Activated CD4-positive, alpha-beta T cell treated with anti-CD3 and anti-CD28 coated beads for 48 hours (primary cell): ENCODE data around the gene AGRN.
"Not testable (repeated sequence)": the region's sequence is repeated elsewhere in the genome, so short reads cannot be mapped to it uniquely, and the experiment has no call there.

ENCODE experiments used
- DNase-seq: peaks from one replicate; pipeline ENCODE4 v3.0.0-alpha.2; 2020

The AGRN gene

DNA sequence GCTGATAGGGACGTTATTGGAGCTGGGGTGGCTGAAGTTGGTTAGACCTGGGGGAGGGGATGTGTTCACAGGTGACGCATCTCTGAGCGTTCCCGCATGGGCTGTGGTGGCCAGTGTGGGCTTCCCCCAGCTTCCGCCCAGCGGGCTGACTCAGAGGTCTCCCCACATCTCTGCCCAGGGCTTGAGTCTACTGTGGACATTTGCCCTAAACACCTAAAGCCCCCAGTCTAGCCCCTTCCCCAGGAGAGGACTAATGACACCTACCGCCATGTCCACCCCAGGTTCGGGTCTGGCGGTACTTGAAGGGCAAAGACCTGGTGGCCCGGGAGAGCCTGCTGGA, 2.0 kb downstream of the AGRN start:
- no peak for DNase-seq

DNA sequence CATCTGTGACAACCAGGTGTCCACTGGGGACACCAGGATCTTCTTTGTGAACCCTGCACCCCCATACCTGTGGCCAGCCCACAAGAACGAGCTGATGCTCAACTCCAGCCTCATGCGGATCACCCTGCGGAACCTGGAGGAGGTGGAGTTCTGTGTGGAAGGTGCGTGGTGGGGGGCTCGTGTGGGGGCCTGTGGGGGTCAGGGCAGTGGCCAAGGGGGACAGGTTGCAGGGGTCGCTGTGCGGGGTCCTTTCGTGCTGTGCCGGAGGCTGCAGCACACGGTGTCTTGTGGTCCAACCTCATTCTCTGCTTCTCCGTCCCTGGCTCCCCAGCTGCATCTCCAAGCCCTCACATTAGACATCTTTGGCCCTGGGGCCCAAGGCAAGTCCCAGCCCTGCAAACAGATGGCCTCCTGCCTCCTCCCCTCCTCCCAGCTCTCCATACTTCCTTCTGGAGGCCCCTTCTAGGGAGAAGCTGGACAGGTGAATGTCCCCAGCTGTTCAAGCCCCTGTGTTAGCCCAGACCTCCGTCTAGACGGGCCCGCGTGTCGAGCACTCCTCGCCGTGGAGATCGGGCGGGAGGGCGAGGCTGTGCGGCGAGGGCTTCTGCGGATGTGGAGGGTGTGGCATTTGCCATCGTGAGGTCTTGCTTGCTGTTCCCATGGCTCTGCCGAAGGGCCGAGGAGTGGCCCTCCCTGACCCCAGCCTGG, 2.5 kb downstream of the AGRN start:
- no peak for DNase-seq

DNA sequence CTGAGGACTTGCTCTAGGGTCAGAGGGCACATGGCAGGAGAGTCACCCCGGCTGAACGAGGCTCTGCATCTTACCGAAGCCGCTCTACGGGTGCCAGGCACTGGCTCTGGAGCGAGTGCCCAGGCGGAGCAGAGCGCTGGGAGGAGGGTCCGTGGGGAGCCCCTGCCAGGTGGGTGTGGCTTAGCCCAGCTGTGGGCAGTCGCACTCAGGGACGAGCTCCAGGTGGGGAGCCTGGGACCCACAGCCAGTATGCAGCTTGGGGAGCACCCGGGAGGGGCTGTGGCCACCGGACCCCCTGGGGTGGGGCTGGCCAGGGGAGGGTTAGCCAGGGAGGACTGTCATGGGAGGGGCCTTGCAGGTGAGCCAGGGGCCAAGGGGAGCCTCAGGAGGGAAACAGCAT, 3.8 kb downstream of the AGRN start:
- no peak for DNase-seq

DNA sequence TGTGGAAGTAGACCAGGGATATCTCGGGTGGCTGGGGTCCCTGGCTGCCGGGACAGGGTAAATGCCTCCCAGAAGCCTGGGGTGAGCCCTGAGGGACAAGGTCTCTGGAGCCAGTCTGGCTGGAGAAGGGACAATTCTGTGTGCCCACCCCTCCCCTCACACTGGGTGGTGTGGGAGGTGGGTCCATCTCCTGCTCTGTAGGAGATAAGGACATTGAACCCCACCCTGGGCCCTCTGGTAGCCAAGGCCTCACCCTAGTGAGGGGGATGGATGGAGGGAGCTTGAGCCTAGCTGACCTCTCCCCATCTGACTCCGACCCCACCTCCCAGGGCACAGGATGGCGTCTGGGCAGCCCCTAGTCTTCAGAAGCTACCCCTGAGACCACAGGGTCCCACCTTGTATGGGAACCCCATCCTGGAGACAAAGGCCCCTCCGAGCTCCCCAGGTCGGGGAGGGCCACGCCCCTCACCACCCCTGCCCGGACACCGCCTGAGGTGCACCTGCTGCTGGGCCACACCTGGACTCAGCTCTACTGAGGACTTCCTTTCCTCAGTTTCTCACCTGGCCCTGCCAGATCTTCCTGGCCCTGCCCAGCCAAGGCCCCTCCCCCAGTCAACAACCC, 4.3 kb downstream of the AGRN start:
- DNase-seq = no peak

DNA sequence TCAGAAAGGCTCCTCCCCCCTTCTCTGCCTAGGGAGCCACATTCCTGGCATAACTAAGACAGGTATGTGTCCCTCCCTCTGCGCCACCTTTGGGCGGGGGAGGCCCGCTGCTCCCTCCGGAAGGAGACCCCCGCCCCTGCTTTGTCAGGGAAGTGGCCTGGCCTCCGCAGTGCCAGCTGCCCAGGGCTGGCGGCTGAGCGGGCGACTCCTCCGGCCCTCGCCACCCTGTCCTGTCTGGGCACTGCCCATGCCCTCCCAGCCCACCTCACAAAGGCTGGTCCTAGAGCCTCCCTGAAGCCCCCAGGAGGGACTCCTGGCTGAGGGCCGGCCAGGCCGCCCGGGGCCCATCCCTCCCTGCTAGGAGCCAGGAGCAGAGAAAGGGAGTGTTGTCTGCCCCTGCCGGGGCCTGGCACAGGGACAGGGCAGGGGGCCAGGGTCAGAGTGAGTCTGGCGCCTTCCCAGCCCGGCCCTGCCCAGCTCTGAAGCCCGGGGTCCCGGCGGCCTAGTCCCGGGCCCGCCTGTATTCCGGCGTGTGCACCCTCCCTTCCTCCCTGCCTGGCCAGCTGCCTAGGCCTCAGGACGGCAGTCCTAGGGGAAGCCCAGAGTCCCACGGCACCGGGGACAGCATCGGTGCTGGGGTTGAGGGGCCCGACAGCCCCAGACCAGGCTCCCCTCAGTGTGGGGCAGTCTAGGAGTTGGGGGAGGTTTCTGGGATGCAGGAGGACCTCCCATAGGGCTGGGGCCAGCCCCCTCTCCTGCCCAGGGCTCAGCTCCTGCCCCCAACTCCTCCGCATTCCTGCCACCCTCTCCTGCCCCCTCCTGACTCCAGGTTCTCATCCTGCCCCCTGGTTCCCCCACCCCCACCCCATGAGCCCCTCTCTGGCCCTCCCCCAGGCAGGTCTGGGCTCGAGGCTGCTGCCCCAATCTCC, 5.1 kb downstream of the AGRN start:
- DNase-seq = no peak

DNA sequence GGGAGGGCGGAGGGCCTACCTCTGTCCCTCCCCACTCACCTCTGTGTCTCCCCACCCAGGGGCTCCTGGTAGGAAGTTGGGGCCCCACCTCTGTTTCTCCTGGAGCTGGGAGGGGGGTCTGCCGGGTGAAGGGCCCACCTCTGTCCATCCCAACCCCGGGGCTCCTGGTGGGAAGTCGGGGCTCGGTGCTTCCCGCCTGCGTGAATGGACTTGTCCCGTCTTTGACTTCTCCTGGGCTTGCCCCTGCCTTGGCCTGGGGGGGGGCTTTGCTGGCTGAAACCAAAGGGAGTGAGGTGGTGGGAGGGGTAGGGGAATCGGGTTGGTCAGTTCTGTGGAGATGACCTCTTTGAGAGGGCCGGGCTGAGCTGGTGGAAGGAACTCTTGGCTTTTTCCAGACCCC, 5.8 kb downstream of the AGRN start:
- DNase-seq = no peak

DNA sequence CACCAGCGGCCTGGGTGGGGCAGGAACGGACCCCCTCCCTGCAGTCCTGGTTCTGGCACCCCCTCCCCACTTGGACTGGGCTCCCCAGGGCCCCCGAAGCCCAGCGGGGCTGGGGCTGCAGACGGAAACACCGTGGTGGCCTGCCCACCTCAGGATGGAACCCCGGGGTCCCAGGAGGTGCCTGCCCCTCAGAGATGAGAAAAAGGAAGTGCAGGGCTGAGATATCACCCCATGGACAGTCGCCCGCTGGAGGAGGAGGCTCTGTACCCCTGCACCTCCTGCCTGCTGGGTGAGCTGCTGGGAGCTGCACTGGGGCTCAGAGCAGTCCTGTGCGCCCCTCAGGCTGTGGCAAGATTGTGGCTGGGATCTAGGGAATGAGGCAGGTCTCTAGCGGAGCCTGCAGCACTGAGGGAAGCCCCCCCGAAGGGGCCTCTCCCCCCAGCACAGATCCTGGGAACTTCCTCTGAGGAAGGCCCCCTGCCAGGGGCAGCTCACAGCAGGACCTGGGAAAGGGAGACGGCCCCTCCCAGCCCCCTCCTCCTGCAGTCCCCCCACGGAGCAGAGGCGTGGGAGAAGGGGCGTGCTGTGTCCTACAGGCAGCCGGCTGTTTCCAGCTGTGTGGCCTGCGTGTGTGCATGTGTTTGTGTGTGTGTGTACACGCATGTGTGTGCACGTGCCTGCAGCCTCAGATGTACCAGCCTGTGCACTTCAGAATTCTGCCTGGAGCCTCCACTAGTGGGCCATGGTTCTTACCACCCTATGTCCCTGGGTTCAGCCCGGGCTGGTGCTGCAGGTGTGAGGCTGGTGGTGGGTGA, 6.9 kb downstream of the AGRN start:
- no peak for DNase-seq

DNA sequence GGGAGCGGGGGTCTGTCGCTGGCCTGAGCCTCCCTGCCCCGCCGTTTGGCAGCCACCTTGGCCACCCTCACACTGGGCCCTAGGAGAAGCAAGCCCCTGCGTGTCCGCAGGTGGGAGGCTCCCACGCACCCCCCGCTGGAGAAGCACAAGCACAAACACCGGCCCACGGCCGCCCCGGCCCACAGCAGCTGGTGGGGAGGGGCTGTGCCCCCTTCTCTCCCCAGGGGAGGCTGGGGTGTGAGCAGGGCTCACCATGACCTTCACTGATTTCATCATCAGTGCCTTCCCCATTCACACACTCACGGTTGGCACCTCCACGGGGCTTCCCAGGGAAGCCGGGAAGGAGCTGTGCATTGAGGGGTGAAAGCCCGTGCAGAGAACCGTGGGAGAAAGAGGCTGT, 7.9 kb downstream of the AGRN start:
- DNase-seq = no peak

DNA sequence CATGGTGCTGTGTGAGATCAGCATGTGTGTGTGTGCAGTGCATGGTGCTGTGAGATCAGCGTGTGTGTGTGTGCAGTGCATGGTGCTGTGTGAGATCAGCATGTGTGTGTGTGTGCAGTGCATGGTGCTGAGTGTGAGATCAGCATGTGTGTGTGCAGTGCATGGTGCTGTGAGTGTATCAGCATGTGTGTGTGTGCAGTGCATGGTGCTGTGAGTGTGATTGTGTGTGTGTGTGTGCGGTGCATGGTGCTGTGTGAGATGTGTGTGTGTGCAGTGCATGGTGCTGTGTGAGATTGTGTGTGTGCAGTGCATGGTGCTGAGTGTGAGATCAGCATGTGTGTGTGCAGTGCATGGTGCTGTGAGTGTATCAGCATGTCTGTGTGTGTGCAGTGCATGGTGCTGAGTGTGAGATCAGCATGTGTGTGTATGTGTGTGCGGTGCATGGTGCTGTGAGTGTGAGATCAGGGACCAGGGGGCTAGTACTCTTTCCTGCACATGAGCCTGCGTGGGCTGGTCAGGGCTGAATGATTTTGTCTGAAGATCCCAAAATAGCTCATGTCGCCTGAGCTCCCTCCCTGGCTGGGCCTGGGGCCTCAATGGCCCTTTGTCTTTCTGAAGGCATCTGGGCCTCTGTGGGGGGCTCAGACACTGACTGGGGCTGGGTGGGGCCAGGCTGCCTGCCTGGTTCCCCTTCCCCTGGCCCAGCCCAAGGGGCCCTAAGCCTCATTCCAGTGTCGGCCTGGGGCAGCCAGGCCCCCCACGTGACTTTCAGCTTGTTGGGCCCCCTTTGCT, 11.1 kb downstream of the AGRN start:
- not testable (repeated sequence) for DNase-seq

DNA sequence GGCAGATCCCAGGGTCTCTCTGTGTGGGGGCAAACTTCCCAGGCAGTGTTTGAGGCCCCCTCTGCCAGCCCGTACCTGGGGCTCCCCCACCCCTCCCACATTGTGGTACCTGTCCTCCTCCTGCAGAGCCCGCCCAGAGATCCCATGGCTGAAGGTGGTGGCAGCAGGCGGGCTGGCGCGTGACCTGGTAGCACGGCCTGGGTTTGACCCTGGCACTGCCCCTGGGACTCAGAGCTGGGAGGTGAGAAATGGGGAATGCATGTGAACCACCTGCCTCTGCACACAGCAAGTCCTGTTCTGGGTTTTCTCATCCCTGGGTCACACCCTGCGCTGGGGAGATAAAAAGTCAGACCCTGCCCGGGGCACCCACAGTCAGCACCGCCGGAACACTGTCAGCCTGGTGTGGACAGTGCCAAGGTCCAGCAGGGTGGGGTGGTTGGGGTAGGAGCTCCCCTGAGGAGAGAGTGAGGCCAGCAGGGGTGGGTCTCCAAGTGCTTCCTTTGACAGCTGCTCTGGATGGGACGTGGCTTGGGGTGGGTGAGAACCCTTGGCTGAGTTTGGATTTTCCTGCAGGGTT, 11.8 kb downstream of the AGRN start:
- no peak for DNase-seq

DNA sequence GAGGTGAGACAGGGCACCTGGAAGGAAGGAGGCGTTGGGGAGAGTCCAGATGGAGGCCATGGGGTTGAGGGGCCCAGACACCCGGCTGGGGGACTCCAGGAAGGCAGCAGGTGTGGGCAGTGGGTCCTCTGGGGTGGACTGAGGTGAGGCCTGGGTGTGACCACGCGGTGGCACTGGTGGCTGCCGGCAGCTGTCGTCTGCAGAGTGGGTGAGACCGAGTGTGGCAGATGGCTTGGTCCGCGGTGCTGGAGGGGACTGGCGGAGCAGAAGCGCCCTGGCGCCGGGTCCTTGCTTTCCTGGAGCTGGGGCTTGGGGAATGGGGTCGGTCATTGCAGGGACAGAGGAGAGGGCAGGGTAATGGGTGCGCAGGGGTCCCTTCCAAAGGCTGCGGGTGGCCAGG, 12.5 kb downstream of the AGRN start:
- no peak for DNase-seq

DNA sequence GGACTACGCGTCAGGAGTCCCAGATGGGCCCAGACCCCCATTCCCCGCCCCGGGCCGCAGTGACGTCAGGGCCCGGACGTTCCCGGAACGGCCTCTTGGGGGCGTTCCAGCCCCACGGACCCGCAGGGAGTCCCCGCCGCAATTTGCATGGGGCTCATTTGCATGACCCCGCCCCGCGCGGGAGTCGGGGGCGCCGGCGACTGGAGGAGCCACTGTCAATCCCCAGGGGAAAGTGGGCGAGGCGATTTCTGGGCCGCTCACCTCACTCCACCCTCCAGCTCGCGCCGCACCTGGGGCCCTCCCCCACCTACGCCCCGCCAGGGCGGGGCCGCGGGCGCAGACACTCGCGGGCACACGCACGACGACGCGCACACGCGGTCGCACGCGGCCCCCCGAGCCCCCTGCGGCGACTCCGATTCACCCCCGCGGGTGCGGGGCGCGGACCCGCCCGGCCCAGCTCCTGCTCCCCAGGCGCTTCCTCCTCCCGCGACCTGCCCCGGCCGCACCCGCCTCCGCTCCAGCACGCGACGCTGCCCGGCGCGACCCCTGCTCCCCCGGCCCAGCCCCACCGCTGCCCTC, 13.2 kb downstream of the AGRN start:
- peak; percentile 95 for DNase-seq

DNA sequence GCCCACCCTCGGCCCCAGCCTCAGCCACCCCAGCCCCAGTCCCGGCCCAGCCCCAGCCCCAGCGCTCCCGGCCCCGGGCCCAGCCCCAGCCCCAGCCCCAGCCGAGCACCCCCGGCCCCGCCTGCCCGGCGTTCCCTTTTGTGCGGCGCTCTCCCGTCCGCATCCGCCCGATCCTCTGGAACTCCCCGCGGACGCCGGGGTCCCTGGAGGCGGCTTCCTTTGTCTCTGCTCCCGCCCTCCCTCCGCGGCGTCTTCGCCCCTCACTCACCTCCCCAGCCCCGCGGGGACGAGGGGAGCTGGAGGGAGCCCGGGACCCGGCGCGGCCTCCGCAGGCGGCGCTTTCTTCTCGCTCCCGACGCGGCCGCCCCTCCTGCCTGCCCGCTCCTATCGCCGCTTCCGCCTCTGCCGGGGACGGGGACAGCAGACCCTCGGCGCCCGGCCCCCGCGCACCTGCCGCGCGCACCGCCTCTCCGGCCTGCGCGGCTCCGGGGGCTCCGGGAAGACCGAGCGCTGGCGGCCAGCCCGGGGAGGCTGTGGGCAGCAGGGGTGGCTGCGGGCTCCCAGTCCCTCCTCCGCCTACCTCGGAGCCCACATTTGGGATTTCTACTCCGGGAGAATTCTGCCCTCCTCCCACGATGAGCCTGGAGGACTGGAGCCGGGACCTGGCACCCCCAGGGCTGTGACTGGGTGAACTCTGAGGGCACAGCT, 14.0 kb downstream of the AGRN start:
- no peak for DNase-seq

DNA sequence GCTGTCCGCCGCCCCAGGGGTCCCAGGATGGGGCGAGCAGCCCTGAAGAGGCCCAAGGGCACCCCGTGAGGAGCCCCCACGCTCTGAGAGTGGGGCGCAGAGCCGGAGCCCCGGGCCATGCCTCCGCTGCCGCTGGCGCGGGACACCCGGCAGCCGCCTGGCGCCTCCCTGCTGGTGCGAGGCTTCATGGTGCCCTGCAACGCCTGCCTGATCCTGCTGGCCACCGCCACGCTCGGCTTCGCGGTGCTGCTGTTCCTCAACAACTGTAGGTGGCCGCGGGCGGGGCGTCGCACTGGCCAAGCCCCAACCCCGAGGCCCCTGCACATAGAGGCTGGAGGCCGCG, 14.5 kb downstream of the AGRN start:
- no peak for DNase-seq

DNA sequence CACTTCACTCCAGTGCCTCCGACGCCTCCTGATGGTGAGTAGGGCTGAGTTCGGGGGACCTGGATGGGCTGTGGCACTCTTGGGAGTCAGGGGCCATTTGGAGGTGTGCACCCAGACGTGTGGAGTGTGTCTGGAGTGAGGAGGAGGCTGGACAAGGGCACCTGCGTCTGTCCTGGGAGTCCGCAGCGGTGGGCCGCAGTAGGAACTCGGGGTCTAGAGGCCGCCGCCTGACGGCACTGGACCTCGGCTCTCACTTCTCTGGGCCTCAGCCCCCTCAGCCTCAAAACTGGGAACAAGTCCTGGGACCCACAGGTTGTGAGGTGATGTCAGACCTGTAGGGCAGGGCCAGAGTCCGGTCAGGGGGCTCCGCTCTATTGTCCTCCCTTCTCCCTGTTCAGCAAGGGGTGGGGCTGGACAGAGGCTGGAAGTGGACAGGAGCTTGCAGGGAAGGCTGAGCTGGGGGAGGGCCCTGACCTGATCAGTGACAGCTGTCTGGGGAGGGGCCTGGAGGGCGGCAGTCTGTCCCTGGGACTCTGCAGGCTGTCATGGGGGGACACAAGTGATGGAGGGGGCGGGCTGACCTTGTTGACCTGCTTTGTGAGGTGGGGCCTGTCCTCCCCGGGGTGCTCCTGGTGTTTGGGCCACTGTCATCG, 15.5 kb downstream of the AGRN start:
- no peak for DNase-seq

DNA sequence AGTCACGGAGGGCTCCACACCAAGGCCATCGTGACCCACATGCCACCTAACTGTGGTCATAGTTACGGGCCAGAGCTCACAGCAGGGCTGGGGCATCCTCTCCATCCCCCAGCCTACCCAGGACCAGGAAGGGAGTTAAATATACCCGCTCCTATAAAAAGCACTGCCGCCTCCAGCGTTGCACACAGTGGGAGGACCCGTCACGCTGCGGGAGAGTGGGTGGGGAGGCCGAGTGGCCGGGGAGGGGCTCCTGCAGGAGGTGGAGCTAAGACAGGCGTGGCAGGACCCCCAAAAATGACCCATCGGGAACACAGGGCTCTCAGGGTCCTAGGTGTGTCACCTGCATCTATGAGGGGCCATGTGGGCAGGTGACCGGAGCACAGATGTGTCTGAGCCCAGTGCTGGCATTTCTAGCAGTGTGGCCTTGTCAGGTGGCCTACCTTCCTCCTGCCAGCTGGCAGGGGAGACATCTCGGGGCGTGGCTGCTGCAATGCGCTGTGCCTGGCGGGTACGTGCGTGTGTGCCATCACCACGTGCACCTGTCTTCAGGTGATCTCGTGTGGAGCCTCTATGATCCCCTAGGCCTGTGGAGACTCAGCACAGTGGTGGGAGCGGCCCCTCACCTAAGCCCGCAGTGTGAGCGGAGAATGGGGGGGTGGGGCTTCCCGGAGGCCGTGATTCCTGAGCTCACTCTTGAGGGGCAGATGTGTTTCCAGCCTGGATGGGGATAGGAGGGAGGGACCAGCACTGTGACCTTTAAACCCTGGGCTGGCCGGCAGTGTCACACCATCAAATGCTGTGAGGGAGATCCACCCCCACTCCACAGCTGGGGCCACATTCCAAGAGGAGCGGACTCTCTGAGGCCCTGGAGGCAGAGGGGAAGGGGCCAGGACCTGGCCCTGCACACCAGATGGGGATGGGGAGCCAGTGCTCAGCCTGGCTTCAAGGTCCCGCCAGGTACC, 17.7 kb downstream of the AGRN start:
- DNase-seq = no peak

DNA sequence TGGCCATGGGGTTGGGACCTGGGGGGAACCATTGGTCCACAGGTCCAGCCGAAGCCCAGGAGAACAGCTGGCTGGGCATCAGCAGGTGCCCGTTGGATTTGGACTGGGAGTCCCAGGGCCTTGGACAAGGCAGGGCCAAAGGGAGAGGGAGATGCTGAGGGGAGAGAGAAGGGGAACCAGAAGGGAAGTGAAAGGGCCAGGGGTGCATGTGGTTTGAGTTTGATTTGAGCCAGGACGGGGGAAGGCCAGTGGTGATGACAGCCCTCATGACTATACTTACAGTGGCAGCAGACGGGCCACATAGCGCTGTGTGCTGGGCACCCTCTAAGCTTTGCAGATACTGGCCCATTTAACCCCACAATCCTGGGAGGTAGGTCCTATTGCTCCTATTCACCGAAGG, 18.8 kb downstream of the AGRN start:
- no peak for DNase-seq

DNA sequence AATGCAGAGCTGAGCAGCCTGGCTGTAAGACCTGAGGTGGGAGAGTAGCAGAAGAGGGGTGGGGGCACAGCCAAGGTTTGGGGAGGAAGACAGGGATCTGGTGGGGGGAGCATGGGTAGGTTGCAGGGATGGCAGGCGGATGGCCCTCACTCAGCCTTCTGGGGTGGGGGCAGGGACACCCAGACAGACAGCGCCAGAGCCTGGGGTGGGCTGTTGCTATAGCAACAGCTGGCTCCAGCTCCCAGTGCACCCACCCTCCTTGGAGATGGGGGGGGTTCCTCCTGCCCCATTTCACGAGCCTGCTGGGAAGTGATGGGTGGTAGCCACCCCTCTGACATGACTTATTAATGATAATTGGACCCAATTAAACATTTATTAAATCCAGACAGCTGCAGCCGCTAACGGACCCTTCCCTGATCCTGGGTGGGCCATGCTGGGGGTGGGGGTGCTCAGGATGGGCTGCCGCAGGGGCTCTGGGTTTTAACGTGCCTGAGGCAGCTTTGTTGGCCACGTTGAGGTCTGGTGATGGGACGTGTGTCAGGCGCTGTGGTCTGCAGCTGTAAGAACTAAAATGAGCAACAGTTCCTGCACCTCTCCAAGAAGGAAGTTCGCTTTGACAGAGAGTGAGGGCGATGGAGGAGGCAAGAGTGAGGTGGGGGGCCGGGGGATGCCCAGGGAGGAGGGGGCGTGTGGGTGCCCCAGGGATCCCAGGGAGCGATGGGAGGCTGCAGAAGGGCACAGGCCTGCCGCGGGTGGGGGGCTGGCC, 19.4 kb downstream of the AGRN start:
- DNase-seq = peak; percentile 39
